ENCODE data around the gene STARD13.

Gene STARD13

DNA sequence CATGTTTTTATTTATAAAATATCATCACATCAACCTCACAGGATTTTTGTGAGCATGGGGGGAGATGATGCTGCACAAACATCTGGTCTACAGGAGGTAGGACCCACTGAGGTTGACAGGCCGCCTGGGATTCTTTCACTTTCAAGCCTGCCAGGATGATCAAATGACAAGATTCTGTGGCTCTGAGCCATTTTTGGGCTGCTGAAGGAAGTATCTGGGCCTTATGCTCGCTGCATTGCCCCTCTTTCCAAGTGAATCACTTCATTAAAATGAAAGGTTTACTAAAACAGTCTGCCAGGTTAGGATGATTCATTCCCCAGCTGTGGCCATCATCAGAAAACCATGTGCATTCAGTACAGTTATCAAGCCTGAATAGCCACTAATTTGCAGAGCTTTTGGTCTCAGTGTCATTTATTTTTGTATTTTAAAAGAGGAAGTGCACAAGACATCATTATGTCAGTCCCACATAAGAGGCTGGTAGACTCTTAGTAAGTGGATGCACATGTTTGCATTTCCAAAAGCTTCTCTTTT lies 34.4 kb downstream of the STARD13 start:
- Histone ChIP-seq H3K4me1 (ENCODE audit: insufficient read depth, insufficient read length) (no peaks in the 10 kb centered on the region), H3K9me3 (ENCODE audit: insufficient read depth, low read length) (no peaks in the 10 kb centered on the region), H3K27me3 (ENCODE audit: insufficient read depth, insufficient read length) (no peaks in the 10 kb centered on the region), H3K4me3 (ENCODE audit: insufficient read length, low read depth) (no peak overlapping the region), H3K9ac (ENCODE audit: insufficient read length, low read depth) (no peak overlapping the region), H3K36me3 (ENCODE audit: insufficient read depth, insufficient read length, low read length) (no peaks in the 10 kb centered on the region)
- no peak for DNase-seq (ENCODE audit: low read depth, low spot score)
- TF ChIP-seq SUZ12 (IDR thresholded peaks at IDR 0.05; ENCODE audit: extremely low read depth, insufficient read depth, insufficient read length) = no peak
- no peak for TF ChIP-seq ZNF274 (IDR thresholded peaks at IDR 0.05; ENCODE audit: low read depth, low read length)
- TF ChIP-seq YY1 (IDR thresholded peaks at IDR 0.05; ENCODE audit: insufficient read depth, insufficient read length) = no peak

DNA sequence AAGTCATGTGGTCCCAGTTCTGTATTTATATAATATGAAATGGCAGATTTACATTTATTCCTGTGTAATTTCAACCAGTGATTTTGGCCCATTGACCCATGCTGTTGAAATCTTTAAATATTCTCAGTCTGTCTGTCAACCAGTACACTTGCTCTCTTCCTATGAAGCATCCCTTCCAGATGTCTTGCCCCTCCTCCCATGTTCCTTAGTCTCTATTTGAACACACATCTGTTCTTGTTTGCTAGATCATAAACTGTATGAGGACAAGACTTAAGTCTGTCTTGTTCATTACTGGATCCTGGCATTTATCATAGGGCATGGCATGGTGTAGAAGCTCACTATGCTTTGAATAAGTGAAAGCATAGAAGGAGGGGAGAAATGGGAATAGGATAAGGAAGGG lies 34.9 kb downstream of the STARD13 start:
- Histone ChIP-seq H3K4me3 (ENCODE audit: insufficient read length, low read depth) (no peak overlapping the region), H3K27me3 (ENCODE audit: insufficient read depth, insufficient read length) (no peaks in the 10 kb centered on the region), H3K4me1 (ENCODE audit: insufficient read depth, insufficient read length) (no peaks in the 10 kb centered on the region), H3K9ac (ENCODE audit: insufficient read length, low read depth) (no peak overlapping the region), H3K9me3 (ENCODE audit: insufficient read depth, low read length) (no peaks in the 10 kb centered on the region), H3K36me3 (ENCODE audit: insufficient read depth, insufficient read length, low read length) (no peaks in the 10 kb centered on the region)
- TF ChIP-seq ZNF274 (IDR thresholded peaks at IDR 0.05; ENCODE audit: low read depth, low read length) = no peak
- no peak for TF ChIP-seq SUZ12 (IDR thresholded peaks at IDR 0.05; ENCODE audit: extremely low read depth, insufficient read depth, insufficient read length)
- TF ChIP-seq YY1 (IDR thresholded peaks at IDR 0.05; ENCODE audit: insufficient read depth, insufficient read length) = no peak
- DNase-seq (ENCODE audit: low read depth, low spot score) = no peak

DNA sequence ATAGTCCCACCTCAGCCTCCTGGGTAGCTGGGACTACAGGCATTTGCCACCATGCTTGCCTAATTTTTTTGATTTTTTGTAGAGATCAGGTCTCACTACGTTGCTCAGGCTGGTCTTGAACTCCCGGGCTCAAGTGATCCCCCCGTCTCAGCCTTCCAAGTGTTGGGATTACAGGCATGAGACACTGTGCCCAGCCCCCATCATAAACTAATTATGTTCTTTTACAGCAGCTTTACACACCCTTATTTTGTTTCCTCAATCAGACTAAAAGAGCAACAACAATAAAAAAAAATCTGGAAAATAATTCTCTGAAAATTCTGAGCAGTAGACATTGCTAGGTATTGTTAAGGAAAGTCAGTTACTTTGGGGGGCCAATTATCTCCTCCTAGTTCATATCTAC lies 35.7 kb downstream of the STARD13 start:
- H3K4me1 ChIP-seq (ENCODE audit: insufficient read depth, insufficient read length) = no peaks in the 10 kb centered on the region
- no peaks in the 10 kb centered on the region for H3K9me3 ChIP-seq (ENCODE audit: insufficient read depth, low read length)
- no peak overlapping the region for H3K9ac ChIP-seq (ENCODE audit: insufficient read length, low read depth)
- no peak for DNase-seq (ENCODE audit: low read depth, low spot score)
- no peak for TF ChIP-seq YY1 (IDR thresholded peaks at IDR 0.05; ENCODE audit: insufficient read depth, insufficient read length)
- no peak for TF ChIP-seq SUZ12 (IDR thresholded peaks at IDR 0.05; ENCODE audit: extremely low read depth, insufficient read depth, insufficient read length)
- TF ChIP-seq ZNF274 (IDR thresholded peaks at IDR 0.05; ENCODE audit: low read depth, low read length) = no peak
- no peak overlapping the region for H3K4me3 ChIP-seq (ENCODE audit: insufficient read length, low read depth)
- no peaks in the 10 kb centered on the region for H3K27me3 ChIP-seq (ENCODE audit: insufficient read depth, insufficient read length)
- no peaks in the 10 kb centered on the region for H3K36me3 ChIP-seq (ENCODE audit: insufficient read depth, insufficient read length, low read length)

GRCh38 chr13:33249066-33249465 lies 36.5 kb downstream of the STARD13 start:
- no peaks in the 10 kb centered on the region for H3K36me3 ChIP-seq (ENCODE audit: insufficient read depth, insufficient read length, low read length)
- no peaks in the 10 kb centered on the region for H3K27me3 ChIP-seq (ENCODE audit: insufficient read depth, insufficient read length)
- no peak for DNase-seq (ENCODE audit: low read depth, low spot score)
- no peak overlapping the region for H3K4me3 ChIP-seq (ENCODE audit: insufficient read length, low read depth)
- no peak overlapping the region for H3K9ac ChIP-seq (ENCODE audit: insufficient read length, low read depth)
- H3K4me1 ChIP-seq (ENCODE audit: insufficient read depth, insufficient read length) = no peaks in the 10 kb centered on the region
- no peak for TF ChIP-seq SUZ12 (IDR thresholded peaks at IDR 0.05; ENCODE audit: extremely low read depth, insufficient read depth, insufficient read length)
- H3K9me3 ChIP-seq (ENCODE audit: insufficient read depth, low read length) = no peaks in the 10 kb centered on the region

DNA sequence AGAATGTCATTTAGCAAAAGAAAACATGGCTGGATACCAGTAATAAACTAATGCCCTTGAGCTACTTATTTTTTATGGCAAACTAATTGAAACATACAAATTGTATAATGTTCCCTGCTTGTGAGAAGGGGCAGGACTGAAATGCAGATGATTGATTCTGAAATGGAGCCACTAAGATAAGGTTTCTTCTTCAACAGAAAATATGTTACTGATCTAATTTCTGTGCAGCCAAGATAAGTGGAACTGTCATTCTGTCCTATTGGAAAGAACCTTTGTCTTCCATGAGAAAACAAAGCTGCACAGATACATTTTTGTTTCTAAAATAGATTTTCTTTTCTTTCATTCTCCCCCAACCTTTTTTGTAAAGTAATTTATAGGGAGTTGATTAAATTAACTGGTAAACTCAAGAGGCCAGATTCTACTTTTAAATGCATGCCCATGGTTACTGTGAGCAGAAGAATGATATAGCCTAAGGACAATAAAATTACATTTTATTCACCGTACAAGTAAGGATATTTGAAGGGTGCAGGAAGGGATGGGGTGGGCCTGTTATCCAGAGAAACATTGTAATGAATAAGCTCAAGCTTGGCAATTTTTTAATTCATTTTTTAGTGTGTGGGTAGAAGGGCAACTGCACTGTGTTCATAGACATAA lies 39.9 kb downstream of the STARD13 start:
- no peak overlapping the region for H3K4me3 ChIP-seq (ENCODE audit: insufficient read length, low read depth)
- no peaks in the 10 kb centered on the region for H3K4me1 ChIP-seq (ENCODE audit: insufficient read depth, insufficient read length)
- no peak overlapping the region for H3K9ac ChIP-seq (ENCODE audit: insufficient read length, low read depth)
- H3K36me3 ChIP-seq (ENCODE audit: insufficient read depth, insufficient read length, low read length) = no peaks in the 10 kb centered on the region
- no peaks in the 10 kb centered on the region for H3K27me3 ChIP-seq (ENCODE audit: insufficient read depth, insufficient read length)
- no peaks in the 10 kb centered on the region; the same call in 1 of the 2 replicates for H3K9me3 ChIP-seq (ENCODE audit: insufficient read depth, low read length)
- TF ChIP-seq SUZ12 (IDR thresholded peaks at IDR 0.05; ENCODE audit: extremely low read depth, insufficient read depth, insufficient read length) (no peak), ZNF274 (IDR thresholded peaks at IDR 0.05; ENCODE audit: low read depth, low read length) (no peak), YY1 (IDR thresholded peaks at IDR 0.05; ENCODE audit: insufficient read depth, insufficient read length) (no peak)
- DNase-seq (ENCODE audit: low read depth, low spot score) = no peak

- H3K9me3 ChIP-seq (ENCODE audit: insufficient read depth, low read length) = no peaks in the 10 kb centered on the region; the same call in 1 of the 2 replicates
- TF ChIP-seq ZNF274 (IDR thresholded peaks at IDR 0.05; ENCODE audit: low read depth, low read length) (no peak), YY1 (IDR thresholded peaks at IDR 0.05; ENCODE audit: insufficient read depth, insufficient read length) (no peak), SUZ12 (IDR thresholded peaks at IDR 0.05; ENCODE audit: extremely low read depth, insufficient read depth, insufficient read length) (no peak)
- no peak overlapping the region for H3K4me3 ChIP-seq (ENCODE audit: insufficient read length, low read depth)
- H3K27me3 ChIP-seq (ENCODE audit: insufficient read depth, insufficient read length) = no peaks in the 10 kb centered on the region
- DNase-seq (ENCODE audit: low read depth, low spot score) = no peak
- no peaks in the 10 kb centered on the region for H3K36me3 ChIP-seq (ENCODE audit: insufficient read depth, insufficient read length, low read length)
- H3K9ac ChIP-seq (ENCODE audit: insufficient read length, low read depth) = no peak overlapping the region
- no peaks in the 10 kb centered on the region for H3K4me1 ChIP-seq (ENCODE audit: insufficient read depth, insufficient read length)
These were observed 40.7 kb downstream of the STARD13 start for GRCh38 chr13:33244907-33245287.

DNA sequence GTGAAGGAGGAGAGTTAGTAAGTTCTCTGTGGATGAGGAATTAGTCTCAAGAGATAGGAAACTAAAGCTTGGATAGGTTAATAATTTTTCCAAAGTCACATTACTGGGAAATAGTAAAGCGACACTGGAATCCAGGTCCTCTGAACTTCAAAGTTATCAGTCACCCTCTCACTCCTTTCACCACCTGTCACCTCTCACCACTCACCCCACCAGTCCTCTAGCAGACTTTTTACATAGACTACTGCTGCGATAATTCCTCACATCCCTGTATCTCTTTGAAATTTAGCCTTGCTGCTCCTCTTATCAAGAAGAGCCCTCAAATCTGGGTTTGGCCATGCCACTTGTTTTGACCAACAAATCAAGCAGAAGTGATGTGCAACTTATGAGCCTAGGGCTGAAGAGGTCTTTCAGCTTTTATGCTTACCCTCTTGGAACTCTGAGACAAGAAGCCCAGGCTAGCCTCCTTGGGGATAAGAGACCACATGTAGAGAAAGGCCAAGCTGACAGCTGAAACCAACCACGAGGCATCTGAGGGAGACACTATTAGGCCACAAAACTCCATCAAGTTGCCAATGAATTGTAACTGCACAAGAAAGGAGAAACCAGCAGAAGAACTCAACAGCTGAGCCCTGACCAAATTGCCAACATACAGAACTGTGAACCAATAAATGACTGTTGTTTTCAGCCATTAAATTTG lies 41.2 kb downstream of the STARD13 start:
- no peak for TF ChIP-seq YY1 (IDR thresholded peaks at IDR 0.05; ENCODE audit: insufficient read depth, insufficient read length)
- no peak for TF ChIP-seq ZNF274 (IDR thresholded peaks at IDR 0.05; ENCODE audit: low read depth, low read length)
- TF ChIP-seq SUZ12 (IDR thresholded peaks at IDR 0.05; ENCODE audit: extremely low read depth, insufficient read depth, insufficient read length) = no peak
- no peaks in the 10 kb centered on the region for H3K36me3 ChIP-seq (ENCODE audit: insufficient read depth, insufficient read length, low read length)
- no peak overlapping the region for H3K9ac ChIP-seq (ENCODE audit: insufficient read length, low read depth)
- no peaks in the 10 kb centered on the region; the same call in 1 of the 2 replicates for H3K9me3 ChIP-seq (ENCODE audit: insufficient read depth, low read length)
- H3K27me3 ChIP-seq (ENCODE audit: insufficient read depth, insufficient read length) = no peaks in the 10 kb centered on the region
- H3K4me3 ChIP-seq (ENCODE audit: insufficient read length, low read depth) = no peak overlapping the region
- no peaks in the 10 kb centered on the region for H3K4me1 ChIP-seq (ENCODE audit: insufficient read depth, insufficient read length)
- no peak for DNase-seq (ENCODE audit: low read depth, low spot score)

Measured in NT2/D1 (cell line).